Mesenchymal stem cell (in vitro differentiated cells and primary cell): ENCODE results near the gene TMEM132E.

Source experiments
- DNase-seq: peaks from one replicate; pipeline ENCODE4 v3.0.0-alpha.2; 2013
- H2AFZ ChIP-seq: one replicate; pipeline ENCODE4 v1.6.1; 2013; ENCODE audit warnings: low read depth, mild to moderate bottlenecking, control low read depth, inconsistent platforms, low read length, moderate library complexity
- H2AK5ac ChIP-seq: 2 replicates; pipeline ENCODE4 v1.6.1; 2013; ENCODE audit warnings: low read length, moderate library complexity, mild to moderate bottlenecking, inconsistent platforms; ENCODE audit not compliant: severe bottlenecking
- H2BK120ac ChIP-seq: one replicate; pipeline ENCODE4 v1.6.1; 2013; ENCODE audit warnings: low read depth, mild to moderate bottlenecking, inconsistent platforms, low read length, moderate library complexity
- H2BK12ac ChIP-seq, 2 experiments: one replicate each; pipeline ENCODE4 v1.6.1; 2013; ENCODE audit warnings: inconsistent platforms in 2 of 2, low read length in 2 of 2, mild to moderate bottlenecking in 2 of 2, moderate library complexity in 2 of 2, control low read depth in 1 of 2
- H2BK15ac ChIP-seq: one replicate; pipeline ENCODE4 v1.6.1; 2013; ENCODE audit warnings: mild to moderate bottlenecking, low read depth, inconsistent platforms; ENCODE audit not compliant: poor library complexity, severe bottlenecking
- H2BK5ac ChIP-seq: 2 replicates; pipeline ENCODE4 v1.6.1; 2013; ENCODE audit warnings: low read depth, mild to moderate bottlenecking, low read length, control low read depth, inconsistent platforms; ENCODE audit not compliant: poor library complexity, severe bottlenecking
- H3K14ac ChIP-seq, 2 experiments: one replicate each; pipeline ENCODE4 v1.6.1; 2013; ENCODE audit warnings: inconsistent platforms in 2 of 2, low read length in 2 of 2, control low read depth in 1 of 2, mild to moderate bottlenecking in 1 of 2, moderate library complexity in 1 of 2
- H3K18ac ChIP-seq, 2 experiments: one replicate each; pipeline ENCODE4 v1.6.1; 2013; ENCODE audit warnings: inconsistent platforms in 2 of 2, low read length in 2 of 2, control low read depth in 1 of 2, low read depth in 1 of 2, mild to moderate bottlenecking in 1 of 2
- H3K23ac ChIP-seq, 2 experiments: one replicate each; pipeline ENCODE4 v1.6.1; 2013; ENCODE audit warnings: inconsistent platforms in 2 of 2, low read length in 2 of 2, mild to moderate bottlenecking in 2 of 2, moderate library complexity in 2 of 2, control low read depth in 1 of 2
- H3K27ac ChIP-seq: 2 replicates; pipeline ENCODE4 v1.5.1; 2013; ENCODE audit warnings: mild to moderate bottlenecking, moderate library complexity, low read length, control low read depth, inconsistent platforms; ENCODE audit not compliant: poor library complexity, severe bottlenecking
- H3K27me3 ChIP-seq, 2 experiments: 2 replicates each; pipeline versions ENCODE4 v1.6.1 to v1.7.0; 2013; ENCODE audit warnings: low read length in 2 of 2, mild to moderate bottlenecking in 2 of 2, moderate library complexity in 2 of 2, control low read depth in 1 of 2, inconsistent platforms in 1 of 2; ENCODE audit not compliant: control insufficient read depth in 1 of 2, insufficient read depth in 1 of 2
- H3K36me3 ChIP-seq, 2 experiments: 2 replicates each; pipeline versions ENCODE4 v1.6.1 to v1.7.0; 2013; ENCODE audit warnings: low read length in 2 of 2, control low read depth in 1 of 2, inconsistent platforms in 1 of 2, low read depth in 1 of 2, mild to moderate bottlenecking in 1 of 2; ENCODE audit not compliant: insufficient read depth in 2 of 2, control insufficient read depth in 1 of 2
- H3K4ac ChIP-seq, 2 experiments: one replicate each; pipeline ENCODE4 v1.6.1; 2013; ENCODE audit warnings: inconsistent platforms in 2 of 2, low read length in 2 of 2, mild to moderate bottlenecking in 2 of 2, moderate library complexity in 2 of 2, control low read depth in 1 of 2, low read depth in 1 of 2
- H3K4me1 ChIP-seq: 2 replicates; pipeline ENCODE4 v1.6.1; 2013; ENCODE audit warnings: low read depth, low read length, control low read depth; ENCODE audit not compliant: control insufficient read depth, insufficient read depth
- H3K4me2 ChIP-seq: 2 replicates; pipeline ENCODE4 v1.6.1; 2013; ENCODE audit warnings: low read length, mild to moderate bottlenecking, inconsistent platforms; ENCODE audit not compliant: poor library complexity, severe bottlenecking
- H3K4me3 ChIP-seq, 2 experiments: 2 replicates each; pipeline versions ENCODE4 v1.5.1 to v1.7.0; 2013; ENCODE audit warnings: low read length in 2 of 2, mild to moderate bottlenecking in 2 of 2, control low read depth in 1 of 2, low read depth in 1 of 2; ENCODE audit not compliant: insufficient read depth in 1 of 2
- H3K79me1 ChIP-seq: replicated peaks from 2 replicates; pipeline ENCODE4 v1.6.1; 2013; ENCODE audit warnings: mild to moderate bottlenecking, control low read depth, low read length, inconsistent platforms; ENCODE audit not compliant: poor library complexity, severe bottlenecking
- H3K9ac ChIP-seq: 2 replicates; pipeline ENCODE4 v1.7.0; 2013; ENCODE audit warnings: mild to moderate bottlenecking, low read length, moderate library complexity
- H3K9me3 ChIP-seq: 2 replicates; pipeline ENCODE4 v1.7.0; 2013; ENCODE audit warnings: mild to moderate bottlenecking, low read length; ENCODE audit not compliant: control insufficient read depth
- H4K8ac ChIP-seq: one replicate; pipeline ENCODE4 v1.6.1; 2013; ENCODE audit warnings: inconsistent platforms, mild to moderate bottlenecking, low read length, moderate library complexity
- H4K91ac ChIP-seq: one replicate; pipeline ENCODE4 v1.6.1; 2013; ENCODE audit warnings: mild to moderate bottlenecking, low read length, inconsistent platforms
- WGBS: methylation state at CpG from one replicate; pipeline ENCODE4 v1.1.7; 2013; ENCODE audit warnings: mixed read lengths; 5-methylcytosine and 5-hydroxymethylcytosine counted together

Gene TMEM132E

GRCh38 chr17:34673995-34674890 lies 94.9 kb downstream of the TMEM132E start:
- H4K91ac ChIP-seq, result no peak overlapping the region
- no peak overlapping the region for H3K14ac ChIP-seq
- no peak overlapping the region for H3K4me3 ChIP-seq
- no peak overlapping the region for H2BK5ac ChIP-seq
- H2AFZ ChIP-seq, result no peak overlapping the region
- H3K4ac ChIP-seq, result no peak overlapping the region
- no peaks in the 10 kb centered on the region for H3K4me1 ChIP-seq
- H3K23ac ChIP-seq, result no peak overlapping the region
- no peak overlapping the region for H3K27ac ChIP-seq
- no peak for DNase-seq
- H2AK5ac ChIP-seq, result no peak overlapping the region
- H3K9ac ChIP-seq, result no peak overlapping the region
- no peaks in the 10 kb centered on the region for H3K36me3 ChIP-seq
- WGBS, result 61% methylated on average over 7 of the region's 7 CpGs
- no peak overlapping the region for H2BK15ac ChIP-seq
- no peak overlapping the region for H2BK120ac ChIP-seq
- no peak overlapping the region for H2BK12ac ChIP-seq
- no peak overlapping the region for H3K4me2 ChIP-seq
- H4K8ac ChIP-seq, result no peak overlapping the region
- peaks cover 0 to 6% of the 10 kb centered on the region in 2 experiments for H3K27me3 ChIP-seq
- H3K18ac ChIP-seq, result no peak overlapping the region
- H3K79me1 ChIP-seq, result no peaks in the 10 kb centered on the region
- H3K9me3 ChIP-seq, result no peaks in the 10 kb centered on the region

GRCh38 chr17:34675143-34675542 lies 95.8 kb downstream of the TMEM132E start:
- Histone ChIP-seq H3K18ac (no peak overlapping the region), H3K4me2 (no peak overlapping the region), H2BK5ac (no peak overlapping the region), H2BK12ac (no peak overlapping the region), H3K4me3 (no peak overlapping the region), H3K36me3 (no peaks in the 10 kb centered on the region), H3K79me1 (no peaks in the 10 kb centered on the region), H2BK15ac (no peak overlapping the region), H3K27ac (no peak overlapping the region), H3K4me1 (no peaks in the 10 kb centered on the region), H4K91ac (no peak overlapping the region), H4K8ac (no peak overlapping the region), H3K9me3 (no peaks in the 10 kb centered on the region), H3K4ac (no peak overlapping the region), H2AK5ac (no peak overlapping the region), H2AFZ (no peak overlapping the region), H2BK120ac (no peak overlapping the region), H3K14ac (no peak overlapping the region), H3K27me3 (peaks cover 0 to 3% of the 10 kb centered on the region in 2 experiments), H3K9ac (no peak overlapping the region), H3K23ac (no peak overlapping the region)
- no peak for DNase-seq

DNA sequence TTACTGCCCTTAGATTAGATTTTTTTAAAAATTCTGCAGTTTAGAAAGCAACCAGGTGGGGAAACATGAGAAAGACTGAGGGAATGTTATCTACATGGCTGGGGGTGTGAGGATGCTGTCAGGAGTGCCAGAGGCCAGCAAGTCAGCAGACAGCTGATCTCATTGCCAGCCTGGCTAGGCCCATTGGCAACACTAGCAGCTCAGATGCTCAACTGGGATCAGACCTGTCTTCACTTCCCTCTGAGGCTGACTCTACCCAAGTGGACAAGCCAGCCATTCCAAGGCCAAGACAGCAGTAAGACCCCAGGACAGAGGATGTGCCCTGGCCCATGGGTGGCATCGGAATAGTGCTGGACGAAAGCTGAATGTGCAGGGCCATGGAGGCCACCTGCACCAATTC lies 96.2 kb downstream of the TMEM132E start:
- Histone ChIP-seq H2BK15ac (no peak overlapping the region), H2BK12ac (no peak overlapping the region), H3K27me3 (peaks cover 0 to 3% of the 10 kb centered on the region in 2 experiments), H2BK120ac (no peak overlapping the region), H3K4me2 (no peak overlapping the region), H3K4me1 (no peaks in the 10 kb centered on the region), H2BK5ac (no peak overlapping the region), H3K4me3 (no peak overlapping the region), H3K27ac (no peak overlapping the region), H3K9ac (no peak overlapping the region), H3K23ac (no peak overlapping the region), H4K8ac (no peak overlapping the region), H2AFZ (no peak overlapping the region), H3K18ac (no peak overlapping the region), H3K4ac (no peak overlapping the region), H3K79me1 (no peaks in the 10 kb centered on the region), H3K36me3 (no peaks in the 10 kb centered on the region), H4K91ac (no peak overlapping the region), H3K9me3 (no peaks in the 10 kb centered on the region), H3K14ac (no peak overlapping the region), H2AK5ac (no peak overlapping the region)
- 92% methylated on average over 2 of the region's 2 CpGs for WGBS
- no peak for DNase-seq

GRCh38 chr17:34680151-34680550 lies 100.8 kb downstream of the TMEM132E start:
- Histone ChIP-seq H3K27ac (no peak overlapping the region), H3K36me3 (no peaks in the 10 kb centered on the region)
- WGBS, result 51% methylated on average over 1 of the region's 1 CpG

More at GRCh38 chr17:34680151-34680550, 100.8 kb downstream of the TMEM132E start:
- Histone ChIP-seq H3K27me3 (peaks cover 0 to 3% of the 10 kb centered on the region in 2 experiments), H3K4me3 (no peak overlapping the region), H2BK15ac (no peak overlapping the region), H4K91ac (no peak overlapping the region), H3K18ac (no peak overlapping the region), H2AK5ac (no peak overlapping the region), H3K14ac (no peak overlapping the region), H3K79me1 (no peaks in the 10 kb centered on the region), H3K23ac (no peak overlapping the region), H3K9me3 (no peaks in the 10 kb centered on the region), H4K8ac (no peak overlapping the region), H2BK120ac (no peak overlapping the region), H2BK5ac (no peak overlapping the region), H2BK12ac (no peak overlapping the region), H3K4me1 (no peaks in the 10 kb centered on the region), H3K9ac (no peak overlapping the region), H3K4me2 (no peak overlapping the region), H3K4ac (no peak overlapping the region), H2AFZ (no peak overlapping the region)
- DNase-seq, result no peak
